ENCODE data around the gene CCL14. TPM values are rescaled to one million over a fixed set of nuclear protein-coding genes. Genes with fewer than 3 reads are reported as not detected.

CCL14 gene
- total and polyA plus RNA-seq, 2 of the 8 experiments (the other 6 are each of a cell fraction or from before 2014, with no cell fraction given) = not detected

DNA sequence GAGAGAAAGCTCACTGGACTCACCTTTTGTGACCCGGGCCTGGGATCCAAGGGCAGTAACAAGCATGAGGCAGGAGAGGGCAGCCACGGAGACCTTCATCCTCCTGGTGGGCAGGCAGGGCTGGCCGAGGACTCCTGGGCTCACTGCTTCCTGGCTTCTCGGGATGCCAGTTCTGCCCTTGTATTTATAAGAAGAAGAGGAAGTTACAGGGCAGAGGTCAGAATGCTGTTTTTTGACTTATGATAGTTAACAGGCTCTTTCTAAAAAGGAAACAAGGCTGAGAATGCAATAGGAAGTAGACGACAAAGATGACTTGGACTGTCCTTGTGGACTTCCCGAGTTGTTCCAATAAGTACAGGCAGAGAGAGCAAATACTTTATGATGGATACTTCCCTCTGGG lies 31.3 kb upstream of the CCL14 start, which contains the start of gene CCL23:
Gene CCL23, minus strand, starts transcription at position 174 of the 400 bp plus-strand sequence. Its CDS starts 75 bp downstream, at position 99.
- Histone ChIP-seq H2BK20ac (ENCODE audit: low read length) (no peak within 1 kb of the TSS), H3K23me2 (ENCODE audit: low read depth, low read length) (no peaks in the 10 kb centered on the region), H3K36me3 (ENCODE audit: control insufficient read depth in 2 of 4, insufficient read depth in 4 of 4, low read length in 3 of 4) (no peaks in the 10 kb centered on the region), H2BK5ac (ENCODE audit: low read depth, low read length) (no peak within 1 kb of the TSS), H2BK15ac (ENCODE audit: low read length) (no peak within 1 kb of the TSS), H3K79me2 (ENCODE audit: control insufficient read depth in 1 of 2, insufficient read depth in 2 of 2, low read length in 2 of 2) (no peaks in the 10 kb centered on the region), H3K23ac (ENCODE audit: insufficient read length) (no peak within 1 kb of the TSS), H2AFZ (ENCODE audit: low read length) (no peak within 1 kb of the TSS), H3K4me2 (ENCODE audit: insufficient read depth in 1 of 2, low read depth in 2 of 2, low read length in 2 of 2) (no peak within 1 kb of the TSS), H4K8ac (ENCODE audit: extremely low read depth, insufficient read depth, low read length) (no peak within 1 kb of the TSS), H4K20me1 (replicated peaks in 1 of 2; ENCODE audit: control insufficient read depth in 1 of 2, insufficient read depth in 2 of 2, low read length in 2 of 2) (no peaks in the 10 kb centered on the region), H3K4ac (replicated peaks; ENCODE audit: insufficient read length, low read depth, low read length) (no peak within 1 kb of the TSS), H3K9me3 (ENCODE audit: insufficient read depth in 2 of 2, low read depth in 1 of 2, low read length in 1 of 2) (peaks cover 0 to 3% of the 10 kb centered on the region in 2 experiments; a peak in 2 of 4 replicates), H3K27ac (ENCODE audit: low read depth, low read length) (no peak within 1 kb of the TSS), H4K5ac (ENCODE audit: insufficient read length, low read depth, low read length) (no peak within 1 kb of the TSS), H4K91ac (replicated peaks; ENCODE audit: insufficient read length, low read length) (no peak within 1 kb of the TSS), H3K14ac (ENCODE audit: insufficient read length) (no peak within 1 kb of the TSS), H3K4me3 (ENCODE audit: extremely low read depth in 1 of 4, insufficient read depth in 2 of 4, low read depth in 3 of 4, low read length in 4 of 4) (no peak within 1 kb of the TSS), H3K4me1 (replicated peaks in 1 of 4; ENCODE audit: control insufficient read depth in 3 of 4, insufficient read depth in 4 of 4, low read length in 3 of 4) (no peaks in the 10 kb centered on the region), H3K18ac (ENCODE audit: extremely low read depth, low read length) (no peak within 1 kb of the TSS), H2BK12ac (ENCODE audit: low read depth, low read length) (no peak within 1 kb of the TSS), H3K27me3 (replicated peaks in 1 of 4; ENCODE audit: control insufficient read depth in 3 of 4, extremely low read depth in 1 of 4, insufficient read depth in 3 of 4, low read length in 3 of 4) (no peaks in the 10 kb centered on the region), H2AK5ac (ENCODE audit: low read depth, low read length) (no peak within 1 kb of the TSS), H3K79me1 (ENCODE audit: low read depth, low read length) (no peaks in the 10 kb centered on the region), H3K9ac (replicated peaks in 1 of 4; ENCODE audit: extremely low read depth in 1 of 4, low read depth in 3 of 4, low read length in 3 of 4) (no peak within 1 kb of the TSS), H2BK120ac (replicated peaks; ENCODE audit: low read depth, low read length) (no peak within 1 kb of the TSS), H3K56ac (replicated peaks; ENCODE audit: insufficient read length, low read depth, low read length) (no peak within 1 kb of the TSS)
- DNase-seq (ENCODE audit: low read depth in 1 of 2, low spot score in 2 of 2) (no peak), FAIRE-seq (no peak)
- ChIA-PET CTCF (ENCODE audit: partially characterized antibody) (interaction anchor here (0.6 to 1.7 kb wide), 4 partner anchors 10 to 96 kb away, joined by 3 to 5 read pairs (median 4); no protein-coding TSS in a partner anchor), POLR2A (ENCODE audit: partially characterized antibody) (no interaction called here)
- 87% methylated on average over 6 of the region's 6 CpGs; no CpG with 5 or more reads in 1 of the 2 experiments for WGBS, 2 experiments (ENCODE audit: extremely low coverage in 1 of 2, insufficient coverage in 1 of 2, insufficient read length in 1 of 2, insufficient replicate concordance in 2 of 2, low coverage in 1 of 2, low lambda C conversion rate in 2 of 2, missing lambda C conversion rate in 1 of 2)
- TF ChIP-seq YY1 (IDR thresholded peaks at IDR 0.05; ENCODE audit: low read depth, low read length) = no peak
- no peak for TF ChIP-seq RBBP5 (IDR thresholded peaks at IDR 0.05; ENCODE audit: borderline replicate concordance, low read depth, low read length)
- no peak for TF ChIP-seq BCL11A (IDR thresholded peaks at IDR 0.05; ENCODE audit: low read depth in 2 of 2, low read length in 2 of 2)
- no peak for TF ChIP-seq CHD2 (IDR thresholded peaks at IDR 0.05; ENCODE audit: low read length)
